NAMALWA (cell line): ENCODE data around the gene CLTCL1.

ENCODE experiments used
- DNase-seq: peaks from one replicate; pipeline ENCODE4 v3.0.0-alpha.2; 2015; ENCODE audit warnings: low spot score

The CLTCL1 gene

GRCh38 chr22:19131685-19132015, 159.9 kb downstream of the CLTCL1 start:
- no peak for DNase-seq

- no peak for DNase-seq
Measured at GRCh38 chr22:19130959-19131684, 160.4 kb downstream of the CLTCL1 start, which contains the start of gene TSSK2. TSS of gene TSSK2 (plus strand) at chr22:19131308. CDS start at chr22:19131400, 92 bp downstream.

GRCh38 chr22:19129871-19130270, 161.6 kb downstream of the CLTCL1 start:
- DNase-seq = no peak
